Spleen (tissue), 7 donors: ENCODE measurements around the gene TAS2R13.

ENCODE experiments used
- POLR2A ChIP-seq, 3 donors: fragments of 450-650 bp; IDR thresholded peaks; one replicate each; pipeline ENCODE4 v1.5.1; 2017; ENCODE audit warnings: antibody characterized with exemption in 3 of 3, mild to moderate bottlenecking in 1 of 3
- POLR2AphosphoS5 ChIP-seq, 3 donors: sonication (generic); formaldehyde crosslinking; IDR thresholded peaks; one replicate each; pipeline ENCODE4 v1.5.1; 2017; ENCODE audit warnings: antibody characterized with exemption in 3 of 3
- TF ChIP-seq, protein P1 (sequence below), 11 experiments: fragments of 200-600 bp in 7 of 11; fragments of 450-650 bp in 4 of 11; sonication (generic) in 4 of 11; IDR thresholded peaks in 8 of 11; conservative IDR thresholded peaks in 3 of 11; 1 replicate in 7 of 11; 2 replicates in 4 of 11; pipeline versions ENCODE4 v1.4.0 to v1.8.0; 2016 to 2021; ENCODE audit warnings: antibody characterized with exemption in 11 of 11, inconsistent platforms in 4 of 11, mild to moderate bottlenecking in 1 of 11
- donor health status: DM: no; HTN: no; CAD: no; lungs with moderate emphysema.
- donor health status: DM: no; HTN: no; CAD: no.
- donor health status: DM: no; HTN: no; CAD: no.

DNA sequence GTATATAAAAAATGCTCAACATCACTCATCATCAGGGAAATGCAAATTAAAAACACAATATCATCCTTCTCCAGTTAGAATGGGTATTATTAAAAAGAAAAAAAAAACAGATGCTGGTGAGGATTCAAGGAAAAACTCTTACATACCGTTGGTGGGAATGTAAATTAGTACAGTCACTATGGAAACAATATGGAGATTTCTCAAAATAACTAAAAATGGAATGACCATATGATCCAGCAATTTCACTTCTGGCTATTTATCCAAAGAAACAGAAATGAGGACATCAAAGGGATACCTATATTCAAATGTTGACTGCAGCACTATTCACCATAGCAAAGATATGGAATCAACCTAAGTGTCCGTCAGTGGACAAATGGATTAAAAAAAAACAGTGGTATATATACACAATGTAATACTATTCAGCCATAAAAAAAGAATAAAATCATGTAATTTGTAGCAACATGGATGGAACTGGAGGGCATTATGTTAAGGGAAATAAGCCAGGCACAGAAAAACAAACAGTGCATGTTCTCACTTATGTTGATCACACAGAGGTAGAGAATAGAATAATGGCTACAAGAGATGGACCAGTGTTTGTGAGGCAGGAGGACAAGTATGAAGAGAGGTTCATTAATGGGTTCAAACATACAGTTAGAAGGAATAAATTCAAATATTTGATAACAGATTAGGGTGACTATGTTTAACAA is 45.7 kb downstream of the TAS2R13 start:
- TF ChIP-seq, protein P1, sequence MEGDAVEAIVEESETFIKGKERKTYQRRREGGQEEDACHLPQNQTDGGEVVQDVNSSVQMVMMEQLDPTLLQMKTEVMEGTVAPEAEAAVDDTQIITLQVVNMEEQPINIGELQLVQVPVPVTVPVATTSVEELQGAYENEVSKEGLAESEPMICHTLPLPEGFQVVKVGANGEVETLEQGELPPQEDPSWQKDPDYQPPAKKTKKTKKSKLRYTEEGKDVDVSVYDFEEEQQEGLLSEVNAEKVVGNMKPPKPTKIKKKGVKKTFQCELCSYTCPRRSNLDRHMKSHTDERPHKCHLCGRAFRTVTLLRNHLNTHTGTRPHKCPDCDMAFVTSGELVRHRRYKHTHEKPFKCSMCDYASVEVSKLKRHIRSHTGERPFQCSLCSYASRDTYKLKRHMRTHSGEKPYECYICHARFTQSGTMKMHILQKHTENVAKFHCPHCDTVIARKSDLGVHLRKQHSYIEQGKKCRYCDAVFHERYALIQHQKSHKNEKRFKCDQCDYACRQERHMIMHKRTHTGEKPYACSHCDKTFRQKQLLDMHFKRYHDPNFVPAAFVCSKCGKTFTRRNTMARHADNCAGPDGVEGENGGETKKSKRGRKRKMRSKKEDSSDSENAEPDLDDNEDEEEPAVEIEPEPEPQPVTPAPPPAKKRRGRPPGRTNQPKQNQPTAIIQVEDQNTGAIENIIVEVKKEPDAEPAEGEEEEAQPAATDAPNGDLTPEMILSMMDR (IDR thresholded peaks at IDR 0.05 in 8 of 11, conservative IDR thresholded peaks at IDR 0.05 in 3 of 11), result no peak
- TF ChIP-seq POLR2AphosphoS5 (IDR thresholded peaks at IDR 0.05) (no peak), POLR2A (IDR thresholded peaks at IDR 0.05) (no peak)
